ENCODE measurements around the gene NTRK1.
A peak's percentile ranks its signal among the peaks of the same experiment; 100 is the strongest.
"Not testable (repeated sequence)": the region's sequence is repeated elsewhere in the genome, so short reads cannot be mapped to it uniquely, and the experiment has no call there.

The NTRK1 gene

GRCh38 chr1:156926175-156926574, 65.5 kb downstream of the NTRK1 start:
- Histone ChIP-seq H3K36me3 (ENCODE audit: insufficient read depth, low read depth, low read length) (no peaks in the 10 kb centered on the region), H3K4me3 (ENCODE audit: low read length) (no peak overlapping the region), H3K27ac (ENCODE audit: low read length) (no peak overlapping the region), H3K9ac (ENCODE audit: low read depth, low read length) (no peak overlapping the region), H3K9me3 (ENCODE audit: insufficient read depth, low read depth, low read length) (no peaks in the 10 kb centered on the region; the same call in 1 of the 2 replicates), H3K27me3 (ENCODE audit: insufficient read depth, low read length) (peaks cover 97% of the 10 kb centered on the region), H3K4me1 (ENCODE audit: insufficient read depth, low read length) (peaks cover 4% of the 10 kb centered on the region; the same call in 1 of the 2 replicates)

- not testable (repeated sequence) for H3K4me3 ChIP-seq (ENCODE audit: low read length); H3K9me3 ChIP-seq (ENCODE audit: insufficient read depth, low read depth, low read length); H3K27ac ChIP-seq (ENCODE audit: low read length); H3K9ac ChIP-seq (ENCODE audit: low read depth, low read length); H3K4me1 ChIP-seq (ENCODE audit: insufficient read depth, low read length); H3K36me3 ChIP-seq (ENCODE audit: insufficient read depth, low read depth, low read length)
- peaks cover 96% of the 10 kb centered on the region for H3K27me3 ChIP-seq (ENCODE audit: insufficient read depth, low read length)
Measured at GRCh38 chr1:156926695-156927094, 66.0 kb downstream of the NTRK1 start.

GRCh38 chr1:156927215-156928042, 66.8 kb downstream of the NTRK1 start:
- H3K27ac ChIP-seq (ENCODE audit: low read length) = no peak overlapping the region
- peaks cover 89% of the 10 kb centered on the region for H3K27me3 ChIP-seq (ENCODE audit: insufficient read depth, low read length)
- H3K4me3 ChIP-seq (ENCODE audit: low read length) = peak overlapping the region; percentile 71; the same call in 1 of the 2 replicates
- no peaks in the 10 kb centered on the region; the same call in 1 of the 2 replicates for H3K9me3 ChIP-seq (ENCODE audit: insufficient read depth, low read depth, low read length)
- peaks cover 4% of the 10 kb centered on the region; the same call in 1 of the 2 replicates for H3K4me1 ChIP-seq (ENCODE audit: insufficient read depth, low read length)
- H3K36me3 ChIP-seq (ENCODE audit: insufficient read depth, low read depth, low read length) = no peaks in the 10 kb centered on the region
- 0 out of 2 replicates have a peak overlapping the region, but pooled peaks have one; percentile 21 for H3K9ac ChIP-seq (ENCODE audit: low read depth, low read length)

DNA sequence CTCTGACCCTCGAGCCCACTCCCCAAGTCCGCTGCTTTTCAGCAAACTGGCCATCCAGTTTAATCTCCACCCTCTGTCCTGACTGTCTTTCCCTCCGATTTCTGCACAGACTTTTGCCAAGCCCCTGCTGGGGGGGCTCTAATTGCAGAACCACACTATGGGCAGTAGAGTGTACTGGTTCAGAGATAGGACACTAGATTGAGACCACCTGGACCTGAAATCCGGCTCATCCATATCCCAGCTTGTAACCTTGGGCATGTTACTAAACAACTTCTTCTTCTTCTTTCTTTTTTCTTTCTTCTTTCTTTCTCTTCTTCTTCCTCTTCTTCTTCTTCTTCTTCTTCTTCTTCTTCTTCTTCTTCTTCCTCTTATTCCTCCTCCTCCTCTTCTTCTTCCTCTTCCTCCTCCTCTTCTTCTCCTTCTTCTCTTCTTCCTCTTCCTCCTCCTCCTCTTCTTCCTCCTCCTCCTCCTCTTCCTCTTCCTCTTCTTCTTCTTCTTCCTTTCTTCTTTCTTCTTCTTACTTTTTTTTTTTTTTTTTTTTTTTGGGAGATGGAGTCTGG, 67.5 kb downstream of the NTRK1 start:
- 0 out of 2 replicates have a peak overlapping the region, but pooled peaks have one; percentile 21 for H3K9ac ChIP-seq (ENCODE audit: low read depth, low read length)
- H3K4me1 ChIP-seq (ENCODE audit: insufficient read depth, low read length) = peaks cover 2% of the 10 kb centered on the region; the same call in 1 of the 2 replicates
- H3K4me3 ChIP-seq (ENCODE audit: low read length) = peak overlapping the region; percentile 71; the same call in 1 of the 2 replicates
- H3K27ac ChIP-seq (ENCODE audit: low read length) = no peak overlapping the region
- H3K36me3 ChIP-seq (ENCODE audit: insufficient read depth, low read depth, low read length) = no peaks in the 10 kb centered on the region
- H3K27me3 ChIP-seq (ENCODE audit: insufficient read depth, low read length) = peaks cover 82% of the 10 kb centered on the region
- no peaks in the 10 kb centered on the region; the same call in 1 of the 2 replicates for H3K9me3 ChIP-seq (ENCODE audit: insufficient read depth, low read depth, low read length)

DNA sequence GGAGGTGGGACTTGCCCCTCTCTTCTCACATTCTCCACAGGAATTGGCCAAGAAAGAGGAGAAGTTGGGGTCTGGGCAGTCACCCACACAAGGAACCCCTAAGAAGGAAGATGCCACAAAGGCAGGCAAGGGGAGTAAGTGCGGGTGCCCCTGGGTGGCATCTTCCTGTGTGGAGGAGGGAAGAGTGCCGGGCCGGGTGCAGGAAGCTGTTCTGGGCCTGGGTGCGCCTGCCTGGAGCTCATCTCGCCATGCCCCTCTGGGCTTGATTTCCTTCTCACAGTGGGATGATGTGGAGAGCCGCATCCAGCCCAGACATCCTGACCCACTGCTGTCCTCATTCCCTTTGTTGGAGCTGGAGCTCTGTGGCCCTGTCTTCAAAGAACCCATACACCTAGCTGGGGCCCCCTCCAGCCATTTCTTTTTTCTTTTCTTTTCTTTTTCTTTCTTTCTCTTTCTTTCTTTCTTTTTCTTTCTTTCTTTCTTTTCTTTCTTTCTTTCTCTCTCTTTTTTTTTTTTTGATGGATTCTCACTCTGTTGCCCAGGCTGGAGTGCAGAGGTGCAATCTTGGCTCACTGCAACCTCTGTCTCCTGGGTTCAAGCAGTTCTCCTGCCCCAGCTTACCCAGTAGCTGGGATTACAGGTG, 69.1 kb downstream of the NTRK1 start:
- H3K27me3 ChIP-seq (ENCODE audit: insufficient read depth, low read length) = peaks cover 66% of the 10 kb centered on the region
- no peaks in the 10 kb centered on the region for H3K4me1 ChIP-seq (ENCODE audit: insufficient read depth, low read length)
- no peak overlapping the region for H3K9ac ChIP-seq (ENCODE audit: low read depth, low read length)
- no peak overlapping the region for H3K4me3 ChIP-seq (ENCODE audit: low read length)
- no peaks in the 10 kb centered on the region for H3K36me3 ChIP-seq (ENCODE audit: insufficient read depth, low read depth, low read length)
- H3K9me3 ChIP-seq (ENCODE audit: insufficient read depth, low read depth, low read length) = no peaks in the 10 kb centered on the region
- H3K27ac ChIP-seq (ENCODE audit: low read length) = no peak overlapping the region

GRCh38 chr1:156930483-156930882, 69.8 kb downstream of the NTRK1 start:
- no peak overlapping the region for H3K27ac ChIP-seq (ENCODE audit: low read length)
- H3K27me3 ChIP-seq (ENCODE audit: insufficient read depth, low read length) = peaks cover 58% of the 10 kb centered on the region

More at GRCh38 chr1:156930483-156930882, 69.8 kb downstream of the NTRK1 start:
- Histone ChIP-seq H3K9me3 (ENCODE audit: insufficient read depth, low read depth, low read length) (no peaks in the 10 kb centered on the region), H3K36me3 (ENCODE audit: insufficient read depth, low read depth, low read length) (peaks cover under 1% of the 10 kb centered on the region; the same call in 1 of the 2 replicates), H3K4me1 (ENCODE audit: insufficient read depth, low read length) (no peaks in the 10 kb centered on the region), H3K4me3 (ENCODE audit: low read length) (no peak overlapping the region), H3K9ac (ENCODE audit: low read depth, low read length) (no peak overlapping the region)
